ENCODE results near the gene LTBP1. TPM values are rescaled to one million over a fixed set of nuclear protein-coding genes. Genes with fewer than 3 reads are reported as not detected.
"Not testable (repeated sequence)": the region's sequence is repeated elsewhere in the genome, so short reads cannot be mapped to it uniquely, and the experiment has no call there.

LTBP1 gene
- total RNA-seq, 1 donor from 2014 or later: 22.1 TPM

- DNase-seq (ENCODE audit: low read depth in 2 of 2): no peak
These were observed 430.3 kb downstream of the LTBP1 start for GRCh38 chr2:33377048-33377447.

- no peak for DNase-seq (ENCODE audit: low read depth in 2 of 2)
These were observed 431.9 kb downstream of the LTBP1 start for GRCh38 chr2:33378556-33379210.

- DNase-seq (ENCODE audit: low read depth in 2 of 2): peak in 1 of 2 donors; percentile 17
These were observed 433.4 kb downstream of the LTBP1 start for GRCh38 chr2:33380001-33380609.

DNA sequence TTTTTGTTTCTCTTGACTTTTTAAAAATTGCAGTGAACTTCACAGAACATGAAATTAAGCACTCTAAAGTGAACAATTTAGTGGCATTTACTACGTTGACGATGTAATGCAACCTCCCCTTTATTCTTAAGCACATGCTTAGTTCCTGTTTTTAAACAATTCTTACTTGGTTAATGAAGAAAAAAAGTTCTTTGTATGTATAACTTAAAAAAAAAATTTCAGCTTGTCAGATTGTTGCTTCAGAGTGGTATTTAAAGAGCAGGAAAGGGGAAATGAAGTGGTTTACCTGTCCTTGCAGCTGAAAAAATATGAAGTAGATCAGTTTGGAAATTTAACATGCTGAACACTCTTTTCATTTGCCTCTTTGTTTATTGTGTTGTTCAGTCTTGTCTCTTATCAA is 434.0 kb downstream of the LTBP1 start:
- peak; percentile 23 to 67 for DNase-seq (ENCODE audit: low read depth in 2 of 2)

DNA sequence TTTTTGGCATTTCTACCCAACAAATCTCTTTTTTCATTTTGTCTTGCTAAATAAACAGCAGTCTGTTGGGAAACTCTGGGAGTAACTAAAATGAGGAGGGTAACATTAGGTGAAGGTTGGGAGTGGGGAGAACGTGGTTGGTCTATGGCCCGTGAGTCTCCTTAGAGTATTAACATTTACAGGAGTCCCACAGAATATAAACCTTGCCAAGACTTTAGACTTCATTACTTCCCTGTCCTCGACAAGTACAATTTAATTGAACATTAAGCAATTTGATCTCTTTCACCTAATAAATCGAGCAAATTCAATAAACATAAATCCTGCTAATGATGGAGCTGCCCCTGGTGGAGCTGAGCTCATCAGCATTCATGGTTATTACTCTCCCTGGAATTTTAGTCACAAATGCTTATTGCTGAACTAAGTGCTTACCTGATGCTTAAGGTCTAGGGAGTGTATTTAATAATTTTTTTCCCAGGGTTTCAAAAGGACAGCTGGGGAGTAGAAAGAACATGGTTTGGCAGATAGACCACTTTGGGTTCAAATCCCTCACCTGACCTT is 434.6 kb downstream of the LTBP1 start:
- no peak for DNase-seq (ENCODE audit: low read depth in 2 of 2)

GRCh38 chr2:33383855-33384598 is 437.3 kb downstream of the LTBP1 start:
- no peak for DNase-seq (ENCODE audit: low read depth in 2 of 2)

- DNase-seq (ENCODE audit: low read depth in 2 of 2): no peak
These were observed 437.8 kb downstream of the LTBP1 start for GRCh38 chr2:33384599-33384961.

- no peak for DNase-seq (ENCODE audit: low read depth in 2 of 2)
These were observed 442.2 kb downstream of the LTBP1 start for GRCh38 chr2:33388996-33389395.

GRCh38 chr2:33389695-33390094 is 442.9 kb downstream of the LTBP1 start:
- not testable (repeated sequence) for DNase-seq (ENCODE audit: low read depth in 2 of 2)

DNA sequence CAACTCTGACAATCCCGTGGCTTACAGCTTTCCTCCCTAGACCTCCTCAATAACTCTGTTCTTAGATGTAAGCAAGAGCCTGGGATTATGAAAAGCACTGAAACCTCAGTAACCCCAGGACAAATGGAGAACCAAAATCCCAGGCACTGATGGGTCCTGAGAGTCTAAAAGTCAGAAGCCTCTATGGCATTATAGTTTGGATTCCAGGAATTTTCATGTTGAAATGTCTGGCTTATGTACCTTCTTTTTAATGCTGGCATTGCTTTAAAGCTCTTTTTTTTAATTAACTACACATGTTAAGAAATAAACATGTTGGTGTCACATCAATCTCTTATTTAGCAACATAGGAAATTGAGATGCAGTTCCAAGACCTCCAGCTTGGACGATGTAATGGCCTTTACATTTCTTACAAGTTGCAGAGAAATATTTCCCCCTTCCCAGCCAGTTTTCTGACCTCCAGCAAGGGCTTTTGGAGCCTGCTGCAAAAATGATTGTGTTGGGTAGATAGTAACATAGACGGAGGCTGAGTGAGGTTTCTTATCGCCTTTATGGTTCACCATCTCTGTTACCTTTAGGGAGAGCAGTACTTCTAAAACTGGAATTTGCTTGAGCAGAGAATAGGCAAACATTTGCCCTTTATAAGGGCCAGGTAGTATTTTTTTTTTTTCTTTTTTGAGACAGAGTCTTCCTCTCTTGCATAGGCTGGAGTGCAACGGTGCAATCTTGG is 444.9 kb downstream of the LTBP1 start:
- DNase-seq (ENCODE audit: low read depth in 2 of 2): no peak

GRCh38 chr2:33392366-33392765 is 445.6 kb downstream of the LTBP1 start:
- no peak for DNase-seq (ENCODE audit: low read depth in 2 of 2)

- DNase-seq (ENCODE audit: low read depth in 2 of 2): no peak
These were observed 448.3 kb downstream of the LTBP1 start for GRCh38 chr2:33395034-33395433.

- DNase-seq (ENCODE audit: low read depth in 2 of 2): peak; percentile 28 to 74
These were observed 449.0 kb downstream of the LTBP1 start for GRCh38 chr2:33395655-33396249.

GRCh38 chr2:33404321-33404720 is 457.6 kb downstream of the LTBP1 start:
- DNase-seq (ENCODE audit: low read depth in 2 of 2): no peak

DNA sequence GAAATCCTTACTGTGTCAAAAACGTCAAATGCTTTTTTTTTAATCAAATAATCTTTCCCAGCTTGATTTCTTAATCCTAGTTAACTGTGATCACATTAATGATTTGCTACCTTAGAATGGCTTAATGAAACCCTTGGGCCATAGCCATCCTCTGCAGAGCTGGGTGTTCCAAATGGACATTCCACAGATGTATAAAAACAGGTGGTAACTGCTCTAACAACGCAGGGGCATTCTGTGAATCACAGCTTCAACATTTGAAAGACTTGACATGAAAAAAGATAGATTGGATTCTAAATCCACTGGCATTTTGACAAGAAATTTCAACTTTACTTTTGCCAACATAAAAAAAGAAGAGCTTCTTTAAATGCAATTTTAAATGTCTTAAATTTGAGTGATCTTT is 459.9 kb downstream of the LTBP1 start:
- no peak for DNase-seq (ENCODE audit: low read depth in 2 of 2)

- no peak for DNase-seq (ENCODE audit: low read depth in 2 of 2)
These were observed 461.4 kb downstream of the LTBP1 start for GRCh38 chr2:33408109-33408508.

GRCh38 chr2:33409417-33409955 is 462.7 kb downstream of the LTBP1 start:
- no peak for DNase-seq (ENCODE audit: low read depth in 2 of 2)

DNA sequence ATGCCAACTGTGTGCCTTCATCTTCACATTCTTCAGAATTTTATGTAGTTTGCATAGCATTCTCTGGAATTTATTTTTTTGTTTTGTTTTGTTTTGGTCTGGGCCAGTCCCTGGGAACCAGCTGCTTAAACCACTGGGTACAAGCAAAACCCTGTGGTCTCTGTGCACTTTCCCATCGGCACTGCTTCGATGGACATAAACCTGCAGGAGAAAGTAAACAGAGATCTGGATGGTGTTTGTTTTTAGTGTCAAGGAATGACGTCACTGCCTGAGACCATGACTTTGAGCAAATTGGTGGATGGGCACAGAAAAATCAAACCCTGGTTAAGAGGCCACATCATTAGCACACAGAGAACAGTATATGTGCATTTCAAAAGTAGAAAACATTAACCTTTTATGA is 465.0 kb downstream of the LTBP1 start:
- peak in 1 of 2 donors; percentile 68 for DNase-seq (ENCODE audit: low read depth in 2 of 2)

DNA sequence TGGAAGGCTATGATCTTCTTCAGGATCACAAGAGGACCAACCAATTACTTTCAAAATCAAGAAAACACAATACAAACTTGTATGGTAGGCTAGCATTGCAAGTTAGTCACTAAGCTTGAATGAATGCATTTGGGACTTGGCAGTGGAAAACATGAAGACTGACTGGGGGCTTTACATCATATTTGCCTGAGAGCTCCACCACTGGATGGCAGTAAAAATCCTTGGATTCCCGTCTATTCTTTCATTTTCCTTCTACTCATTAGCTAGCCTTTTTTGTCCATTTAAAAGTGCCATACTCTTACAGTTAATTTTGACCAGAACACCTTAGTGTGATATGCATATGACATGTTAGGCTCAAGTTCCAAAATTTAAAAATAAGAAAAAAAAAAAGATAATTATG is 466.2 kb downstream of the LTBP1 start:
- DNase-seq (ENCODE audit: low read depth in 2 of 2): peak; percentile 83 to 87

GRCh38 chr2:33419581-33420200 is 472.9 kb downstream of the LTBP1 start:
- peak in 1 of 2 donors; percentile 49 for DNase-seq (ENCODE audit: low read depth in 2 of 2)

DNA sequence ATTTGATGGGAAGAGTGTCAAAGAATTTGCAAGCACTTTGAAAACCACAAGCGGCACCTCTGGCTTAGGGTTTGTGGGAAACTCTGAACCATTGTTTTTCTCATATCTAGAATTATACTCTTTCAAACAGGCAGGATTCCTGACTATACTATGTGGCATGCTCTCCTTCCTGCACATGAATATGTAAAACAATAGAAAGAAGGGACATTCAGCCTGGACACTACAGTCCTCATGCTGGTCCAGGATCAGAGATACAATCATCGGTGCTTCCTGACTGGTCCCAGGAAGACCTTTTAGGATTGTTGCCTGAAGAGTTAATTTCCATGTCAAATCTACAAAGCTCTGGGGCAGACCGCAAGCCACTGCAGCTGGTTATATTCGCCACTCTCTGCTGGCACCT is 474.0 kb downstream of the LTBP1 start:
- peak; percentile 67 to 92 for DNase-seq (ENCODE audit: low read depth in 2 of 2)
